Head of caudate nucleus (tissue), 42 donors: Measurements from ENCODE around the gene GRAP2.
A peak's percentile ranks its signal among the peaks of the same experiment; 100 is the strongest.
"Not testable (repeated sequence)": the region's sequence is repeated elsewhere in the genome, so short reads cannot be mapped to it uniquely, and the experiment has no call there.

Source experiments
- DNase-seq, 42 donors: peaks; one replicate each; pipeline versions ENCODE4 v3.0.0 to v3.0.0-alpha.2; 2020 to 2021; ENCODE audit warnings: mixed read lengths in 7 of 42
- intact Hi-C: fragments of 100-400 bp; cut with DNase I; formaldehyde crosslinking; loops from one replicate; pipeline ENCODE4 v1.15.0; 2022

The GRAP2 gene

GRCh38 chr22:39938509-39939111 lies 37.7 kb downstream of the GRAP2 start:
- DNase-seq: peak in 12 of 42 donors; percentile 10 to 46 (median 25)
- intact Hi-C loops: no loop called here

GRCh38 chr22:39939830-39940229 lies 38.9 kb downstream of the GRAP2 start:
- intact Hi-C loops: no loop called here
- no peak for DNase-seq

DNA sequence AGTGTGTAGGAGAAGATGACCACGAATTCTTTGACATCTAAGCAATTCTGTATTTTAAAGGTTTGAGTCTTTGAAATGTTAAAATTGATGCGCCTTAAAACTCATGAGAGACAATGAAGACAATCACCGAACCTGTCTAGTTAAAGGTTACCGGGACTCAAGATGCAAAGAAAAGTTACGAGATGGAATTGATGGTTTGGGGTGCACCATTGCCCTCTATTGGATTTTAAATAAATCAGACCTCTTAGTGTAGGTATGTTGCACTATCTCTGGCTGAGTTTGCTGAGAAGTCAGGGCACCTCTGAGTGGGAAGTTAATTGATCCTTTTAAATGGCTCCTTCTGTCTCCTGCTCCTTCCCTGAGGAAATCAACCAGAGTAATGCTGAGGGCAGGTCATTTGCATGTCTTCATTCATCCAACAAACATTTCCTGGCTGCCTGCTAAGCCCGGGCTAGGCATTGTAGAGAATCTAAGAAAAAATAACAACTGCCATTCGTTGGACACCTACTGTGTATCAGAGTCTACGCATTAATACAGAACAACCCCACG lies 39.9 kb downstream of the GRAP2 start:
- DNase-seq: peak in 5 of 42 donors; percentile 10 to 58 (median 41)
- intact Hi-C loops: no loop called here

DNA sequence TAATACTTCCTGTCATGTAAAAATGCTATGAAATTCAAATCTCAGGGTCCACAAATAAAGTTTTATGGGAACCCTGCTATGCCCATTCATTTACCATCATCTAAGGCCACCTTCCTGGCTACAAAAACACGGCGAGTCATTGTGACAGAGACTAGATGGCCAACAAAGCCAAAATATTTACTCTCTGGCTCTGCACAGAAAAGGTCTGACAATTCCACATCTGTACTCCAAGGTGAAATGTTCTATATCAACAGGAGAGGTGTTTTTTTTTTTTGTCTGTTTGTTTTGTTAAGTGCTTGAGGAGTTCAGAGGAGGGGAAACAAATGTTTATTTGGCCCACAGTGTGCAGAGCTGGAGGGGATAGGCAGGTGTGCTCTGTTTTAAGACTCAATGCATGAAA lies 40.7 kb downstream of the GRAP2 start:
- intact Hi-C loops: no loop called here

DNA sequence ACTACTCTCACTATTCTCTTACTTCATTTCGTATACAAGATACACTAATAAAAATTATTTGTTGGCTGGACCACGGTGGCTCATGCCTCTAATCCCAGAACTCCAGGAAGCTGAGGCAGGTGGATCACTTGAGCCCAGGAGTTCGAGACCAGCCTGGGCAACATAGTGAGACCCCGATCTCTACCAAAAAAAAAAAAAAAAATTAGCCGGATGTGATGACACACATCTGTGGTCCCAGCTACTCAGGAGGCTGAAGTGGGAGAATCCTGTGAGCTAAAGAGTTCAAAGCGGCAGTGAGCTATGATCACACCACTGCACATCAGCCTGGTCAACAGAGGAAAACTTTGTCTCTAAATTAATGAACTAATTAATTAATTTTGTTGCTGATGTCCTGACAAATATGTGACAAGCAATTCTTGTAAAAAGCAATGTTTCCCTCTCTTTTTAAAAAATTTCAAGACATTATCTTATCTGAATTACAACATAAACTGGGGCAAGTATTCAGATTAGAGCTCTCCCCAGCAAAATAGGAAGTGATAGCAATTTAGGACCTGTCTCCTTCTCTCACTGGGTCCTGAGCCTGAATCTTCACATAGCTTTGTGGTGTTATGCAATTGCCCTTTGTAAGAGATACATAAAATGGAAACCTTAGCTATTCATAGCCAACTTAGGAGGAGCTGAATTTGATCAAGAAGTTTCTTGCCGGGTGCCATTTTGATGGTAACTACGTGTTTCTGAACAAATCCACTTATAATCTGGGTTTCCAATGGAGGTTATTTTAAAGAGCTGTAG lies 41.8 kb downstream of the GRAP2 start:
- no peak for DNase-seq
- intact Hi-C loops: no loop called here

More for the DNA sequence above, 40.7 kb downstream of the GRAP2 start:
- no peak for DNase-seq

GRCh38 chr22:39943337-39943736 lies 42.5 kb downstream of the GRAP2 start:
- DNase-seq: no peak
- intact Hi-C loops: no loop called here

DNA sequence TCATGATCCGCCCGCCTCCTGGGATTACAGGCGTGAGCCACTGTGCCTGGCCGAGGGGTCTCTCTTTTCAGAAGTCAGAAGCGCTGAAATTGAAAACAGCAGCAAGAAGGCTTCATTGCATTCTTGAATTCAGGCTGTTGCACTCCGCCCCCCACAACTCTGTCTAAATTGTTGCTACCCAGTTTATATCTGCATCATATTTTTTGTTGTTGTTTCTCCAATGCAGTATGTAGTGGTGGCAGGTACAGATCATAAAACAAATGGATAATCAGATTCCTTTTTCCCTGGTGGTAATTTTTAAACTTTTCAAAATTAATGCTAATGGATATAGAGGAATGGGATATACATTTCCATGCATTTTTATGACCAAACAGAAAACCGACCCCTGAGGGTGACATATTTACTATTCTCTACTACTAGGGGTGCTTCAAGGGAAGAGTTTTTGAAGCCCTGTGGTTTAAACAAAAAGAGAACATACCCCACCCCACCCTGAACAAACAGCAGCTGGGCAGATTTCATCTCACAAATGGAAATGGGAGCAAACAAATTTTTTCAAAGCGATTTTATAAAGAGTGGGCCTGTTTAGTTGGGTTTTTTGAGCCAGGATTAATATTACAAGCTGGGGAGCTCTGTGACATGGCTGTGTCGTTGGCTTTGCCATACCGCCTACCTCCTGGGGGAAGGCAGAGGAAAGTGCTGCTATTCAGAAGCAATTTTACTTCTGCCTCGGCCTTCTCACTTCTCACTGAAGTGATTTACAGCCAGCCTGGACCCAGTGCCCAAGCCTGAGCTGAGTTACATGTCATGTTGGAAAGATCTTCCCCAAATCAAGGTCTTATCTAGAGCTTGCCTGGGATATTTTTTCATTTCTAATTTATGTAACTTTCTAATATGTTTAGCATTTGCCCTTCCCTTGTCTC lies 43.3 kb downstream of the GRAP2 start:
- no peak for DNase-seq
- intact Hi-C loops: no loop called here

DNA sequence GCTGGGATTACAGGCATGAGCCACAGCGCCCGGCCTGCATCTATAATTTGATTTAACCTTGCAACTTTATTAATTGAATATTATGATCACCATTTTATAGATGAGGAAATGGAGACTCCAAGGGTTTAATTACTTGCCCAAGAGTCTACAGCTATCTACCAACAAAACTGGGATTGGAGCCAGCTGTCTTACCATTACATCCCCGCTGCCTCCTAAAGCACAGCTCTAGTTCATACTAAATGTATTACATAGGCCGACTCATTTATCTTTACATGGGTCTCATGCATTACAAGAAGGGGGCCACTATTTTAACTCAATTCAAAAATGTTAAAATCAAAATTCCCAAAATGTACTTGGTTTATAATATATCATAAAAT lies 45.2 kb downstream of the GRAP2 start:
- intact Hi-C loops: no loop called here
- no peak for DNase-seq

- intact Hi-C loops: no loop called here
- peak in 13 of 42 donors; percentile 12 to 54 (median 29) for DNase-seq
These were observed 45.8 kb downstream of the GRAP2 start for GRCh38 chr22:39946503-39947219.

- DNase-seq: no peak
- intact Hi-C loops: no loop called here
These were observed 46.6 kb downstream of the GRAP2 start for GRCh38 chr22:39947220-39948216.

- no peak for DNase-seq
- intact Hi-C loops: no loop called here
These were observed 49.3 kb downstream of the GRAP2 start for GRCh38 chr22:39949964-39950737.

GRCh38 chr22:39951603-39952293 lies 50.9 kb downstream of the GRAP2 start:
- DNase-seq: not testable (repeated sequence)

DNA sequence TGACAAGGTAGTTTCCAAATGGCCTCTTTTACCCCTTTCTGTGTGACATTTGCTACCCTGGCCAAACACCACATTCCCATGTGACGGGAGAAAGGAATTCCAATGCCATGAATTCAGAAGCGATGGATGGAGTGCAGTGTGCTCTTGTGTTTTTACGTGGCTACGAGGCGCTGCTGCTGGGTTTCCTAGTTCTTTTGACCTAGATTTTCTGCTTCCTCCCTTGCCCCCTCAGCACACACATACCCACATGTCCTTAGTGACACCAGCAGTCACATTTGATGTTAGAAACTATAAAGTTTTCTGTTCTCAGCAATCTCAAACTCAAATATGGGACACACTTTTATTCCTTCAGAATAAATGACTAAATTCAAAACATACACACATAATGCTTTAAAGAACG lies 51.5 kb downstream of the GRAP2 start:
- no peak for DNase-seq
- intact Hi-C loops: no loop called here

More at GRCh38 chr22:39951603-39952293, 50.9 kb downstream of the GRAP2 start:
- intact Hi-C loops: not testable (repeated sequence)

DNA sequence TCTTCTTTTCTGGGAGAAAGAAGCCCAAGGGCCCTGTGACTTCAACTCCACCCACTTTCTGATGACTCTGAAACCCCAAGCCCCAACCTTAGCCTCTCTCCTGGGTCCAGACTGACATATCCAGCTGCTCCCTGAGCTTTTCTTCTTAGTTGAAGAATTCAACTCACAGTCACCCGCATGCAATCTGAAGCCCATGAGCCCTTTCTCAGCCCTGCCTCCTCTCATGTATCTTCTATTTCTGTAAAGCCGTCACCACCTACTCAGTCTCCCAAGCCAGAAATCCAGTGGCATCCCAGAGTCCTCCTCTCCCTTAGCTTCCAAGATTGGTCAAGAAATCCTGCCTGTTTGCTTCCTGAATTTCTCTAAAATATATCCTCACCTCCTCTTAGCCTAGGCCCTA lies 52.2 kb downstream of the GRAP2 start:
- DNase-seq: no peak
- intact Hi-C loops: no loop called here

DNA sequence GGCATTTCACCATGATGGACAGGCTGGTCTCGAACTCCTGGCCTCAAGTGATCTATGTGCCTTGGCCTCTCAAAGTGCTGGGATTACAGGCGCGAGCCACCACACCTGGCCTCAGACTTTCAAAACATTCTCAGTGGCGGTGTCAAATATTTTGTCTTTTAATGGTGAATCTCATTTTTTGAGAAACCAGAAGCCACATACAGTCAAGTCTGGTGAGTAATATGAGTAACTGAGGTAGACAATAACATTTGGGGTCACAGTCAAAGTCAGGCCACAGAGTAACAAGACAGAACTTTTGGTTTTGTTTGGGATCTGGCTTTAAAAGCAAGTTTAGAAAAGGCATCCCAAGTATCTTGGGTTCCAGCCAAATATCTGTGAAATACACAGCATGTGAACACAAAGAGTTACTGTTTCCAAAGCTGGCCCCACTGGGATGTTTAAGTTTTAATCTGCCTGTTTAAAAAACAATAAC lies 53.7 kb downstream of the GRAP2 start:
- DNase-seq: peak in 2 of 42 donors; percentile 18 to 23
- intact Hi-C loops: no loop called here

DNA sequence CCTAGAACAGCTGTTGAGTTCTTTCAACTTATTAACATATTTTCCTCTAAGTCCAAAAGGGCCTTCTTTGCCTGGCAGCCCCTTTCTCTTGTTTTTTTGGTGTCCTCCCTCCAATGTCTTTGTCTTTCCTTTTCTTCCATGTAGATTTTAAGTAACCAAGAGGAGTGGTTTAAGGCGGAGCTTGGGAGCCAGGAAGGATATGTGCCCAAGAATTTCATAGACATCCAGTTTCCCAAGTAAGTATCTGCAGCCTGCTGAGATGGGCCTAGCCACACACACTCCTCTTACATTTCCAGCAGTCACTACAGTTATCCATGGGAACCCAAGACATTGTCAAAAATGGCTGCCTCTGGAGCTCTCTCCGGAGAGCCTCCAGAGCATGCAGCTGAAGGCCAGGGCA lies 54.8 kb downstream of the GRAP2 start:
- intact Hi-C loops: no loop called here
- no peak for DNase-seq
